ENCODE results near the gene RFX8.

DNA sequence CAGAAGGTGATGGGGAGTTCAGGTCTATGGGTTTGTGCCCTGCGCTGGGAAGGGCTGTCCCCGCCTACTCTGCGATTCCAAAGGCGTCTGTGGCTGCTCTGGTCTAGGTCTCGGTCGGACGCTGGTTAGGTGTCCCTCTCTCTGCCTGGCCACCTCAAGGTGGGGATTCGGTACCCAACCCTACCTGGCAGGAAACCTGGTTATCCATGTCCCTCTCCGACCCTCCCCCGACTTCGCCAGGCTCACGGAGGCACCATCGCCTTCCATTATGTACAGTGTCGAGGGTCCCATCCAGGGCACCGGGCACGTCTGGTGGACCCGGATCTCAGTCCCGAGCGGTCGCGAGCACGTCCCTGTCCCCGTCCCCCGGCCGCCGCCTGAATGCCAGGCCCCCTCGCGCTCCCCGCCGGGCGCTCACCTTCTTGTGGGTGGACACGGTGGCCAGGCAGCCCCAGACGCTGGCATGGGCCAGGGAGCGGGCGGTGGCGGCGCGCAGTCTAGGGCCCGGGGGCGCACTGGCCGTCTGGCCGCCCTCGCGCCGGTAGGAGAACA, 88.2 kb downstream of the RFX8 start:
- TF ChIP-seq, protein P1, sequence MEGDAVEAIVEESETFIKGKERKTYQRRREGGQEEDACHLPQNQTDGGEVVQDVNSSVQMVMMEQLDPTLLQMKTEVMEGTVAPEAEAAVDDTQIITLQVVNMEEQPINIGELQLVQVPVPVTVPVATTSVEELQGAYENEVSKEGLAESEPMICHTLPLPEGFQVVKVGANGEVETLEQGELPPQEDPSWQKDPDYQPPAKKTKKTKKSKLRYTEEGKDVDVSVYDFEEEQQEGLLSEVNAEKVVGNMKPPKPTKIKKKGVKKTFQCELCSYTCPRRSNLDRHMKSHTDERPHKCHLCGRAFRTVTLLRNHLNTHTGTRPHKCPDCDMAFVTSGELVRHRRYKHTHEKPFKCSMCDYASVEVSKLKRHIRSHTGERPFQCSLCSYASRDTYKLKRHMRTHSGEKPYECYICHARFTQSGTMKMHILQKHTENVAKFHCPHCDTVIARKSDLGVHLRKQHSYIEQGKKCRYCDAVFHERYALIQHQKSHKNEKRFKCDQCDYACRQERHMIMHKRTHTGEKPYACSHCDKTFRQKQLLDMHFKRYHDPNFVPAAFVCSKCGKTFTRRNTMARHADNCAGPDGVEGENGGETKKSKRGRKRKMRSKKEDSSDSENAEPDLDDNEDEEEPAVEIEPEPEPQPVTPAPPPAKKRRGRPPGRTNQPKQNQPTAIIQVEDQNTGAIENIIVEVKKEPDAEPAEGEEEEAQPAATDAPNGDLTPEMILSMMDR (IDR thresholded peaks at IDR 0.05 in 4 of 5, conservative IDR thresholded peaks at IDR 0.05 in 1 of 5): no peak
- no peak for TF ChIP-seq POLR2A (IDR thresholded peaks at IDR 0.05)

All from gastrocnemius medialis (tissue), 4 donors.